Activated CD8-positive, alpha-beta memory T cell treated with anti-CD3 and anti-CD28 coated beads for 1 hour (primary cell): ENCODE measurements around the gene KNOP1.

ENCODE experiments used
- DNase-seq, 2 donors: peaks; one replicate each; pipeline ENCODE4 v3.0.0-alpha.2; 2020; ENCODE audit warnings: low read depth in 1 of 2; ENCODE audit errors: extremely low read depth in 1 of 2

KNOP1 gene, protein sequence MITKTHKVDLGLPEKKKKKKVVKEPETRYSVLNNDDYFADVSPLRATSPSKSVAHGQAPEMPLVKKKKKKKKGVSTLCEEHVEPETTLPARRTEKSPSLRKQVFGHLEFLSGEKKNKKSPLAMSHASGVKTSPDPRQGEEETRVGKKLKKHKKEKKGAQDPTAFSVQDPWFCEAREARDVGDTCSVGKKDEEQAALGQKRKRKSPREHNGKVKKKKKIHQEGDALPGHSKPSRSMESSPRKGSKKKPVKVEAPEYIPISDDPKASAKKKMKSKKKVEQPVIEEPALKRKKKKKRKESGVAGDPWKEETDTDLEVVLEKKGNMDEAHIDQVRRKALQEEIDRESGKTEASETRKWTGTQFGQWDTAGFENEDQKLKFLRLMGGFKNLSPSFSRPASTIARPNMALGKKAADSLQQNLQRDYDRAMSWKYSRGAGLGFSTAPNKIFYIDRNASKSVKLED

DNA sequence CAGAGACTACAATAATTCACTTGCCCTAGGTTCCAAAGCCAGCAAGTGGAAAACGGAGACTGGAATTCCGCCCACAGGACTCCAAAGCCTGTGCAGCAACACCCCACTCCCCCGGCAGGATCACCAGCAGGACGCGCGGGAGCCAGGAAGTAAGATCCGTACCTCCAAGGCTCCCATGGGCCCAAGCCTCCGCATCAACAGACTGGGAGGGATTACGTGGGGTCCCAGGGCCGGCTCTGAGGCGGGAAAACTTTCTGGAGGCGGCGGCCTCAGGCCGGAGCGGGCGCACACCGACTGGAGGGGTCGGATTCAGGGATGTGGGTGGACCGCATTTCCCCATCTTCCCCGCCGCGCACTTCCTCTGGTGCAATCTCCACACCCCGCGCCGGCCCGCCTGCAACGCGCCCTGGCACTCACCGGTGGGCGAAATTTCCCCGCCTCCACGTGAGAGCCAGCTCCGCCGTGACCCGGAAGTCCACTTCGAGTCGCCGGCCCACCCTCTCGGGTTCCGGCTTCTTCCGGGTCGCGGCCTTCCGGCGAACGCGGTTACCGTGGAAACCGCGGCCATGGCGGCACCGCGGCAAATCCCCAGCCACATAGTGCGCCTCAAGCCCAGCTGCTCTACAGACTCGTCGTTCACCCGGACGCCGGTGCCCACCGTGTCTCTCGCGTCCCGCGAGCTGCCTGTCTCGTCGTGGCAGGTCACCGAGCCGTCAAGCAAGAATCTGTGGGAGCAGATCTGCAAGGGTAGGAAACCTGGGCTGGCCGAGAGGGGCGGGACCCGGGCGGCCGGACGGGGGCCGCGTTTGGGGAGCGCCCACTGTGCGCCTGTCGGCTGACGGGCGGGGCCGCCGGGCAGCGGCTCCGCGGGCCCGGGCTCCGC is at the start of gene KNOP1, which contains the start of gene IQCK:
KNOP1 (minus strand) TSS at position 487 of the 883 bp plus-strand sequence. CDS start 3,192 bp downstream, outside the sequence.
IQCK (plus strand) TSS at position 531 of the 883 bp plus-strand sequence; CDS start at position 567, 36 bp downstream.
- peak; percentile 62 to 80 for DNase-seq

DNA sequence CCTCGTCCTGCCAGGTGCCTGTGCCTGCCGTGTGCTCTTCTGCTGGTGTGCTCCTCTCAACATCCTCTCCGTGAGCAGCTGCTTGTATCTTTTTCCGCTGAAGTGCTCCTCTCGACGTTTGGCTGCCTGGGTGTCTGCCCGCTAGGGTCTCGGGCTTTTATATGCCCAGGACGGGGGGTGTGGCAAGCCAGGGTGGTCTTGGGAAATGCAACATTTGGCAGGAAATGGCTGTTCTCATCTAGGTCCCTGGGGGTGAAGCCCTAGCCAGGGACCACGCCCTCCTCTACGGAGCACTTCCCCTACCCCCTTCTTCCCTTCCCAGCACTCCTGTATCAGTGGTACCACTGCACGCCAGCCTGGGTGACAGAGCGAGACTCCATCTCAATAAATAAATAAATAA is 49.5 kb upstream of the KNOP1 start:
- no peak for DNase-seq

DNA sequence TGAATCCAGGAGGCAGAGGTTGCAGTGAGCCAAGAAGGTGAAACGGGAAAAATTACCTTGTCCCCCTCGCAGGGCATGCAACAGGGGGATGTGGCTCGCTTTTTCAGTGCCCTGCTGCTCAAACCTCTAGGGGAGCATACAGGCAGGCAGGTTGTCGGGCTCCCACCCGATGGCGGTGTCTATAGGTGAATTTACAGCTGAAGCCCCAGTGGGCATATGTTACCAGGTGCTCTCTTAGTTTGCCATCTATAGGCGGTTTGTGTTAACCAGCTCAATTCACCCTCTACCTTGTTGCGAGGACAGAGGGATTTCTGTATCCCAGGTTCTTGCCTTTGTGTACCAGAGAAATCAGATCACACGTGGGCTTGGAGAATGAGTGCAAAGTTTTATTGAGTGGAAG is 49.0 kb upstream of the KNOP1 start:
- DNase-seq = no peak

DNA sequence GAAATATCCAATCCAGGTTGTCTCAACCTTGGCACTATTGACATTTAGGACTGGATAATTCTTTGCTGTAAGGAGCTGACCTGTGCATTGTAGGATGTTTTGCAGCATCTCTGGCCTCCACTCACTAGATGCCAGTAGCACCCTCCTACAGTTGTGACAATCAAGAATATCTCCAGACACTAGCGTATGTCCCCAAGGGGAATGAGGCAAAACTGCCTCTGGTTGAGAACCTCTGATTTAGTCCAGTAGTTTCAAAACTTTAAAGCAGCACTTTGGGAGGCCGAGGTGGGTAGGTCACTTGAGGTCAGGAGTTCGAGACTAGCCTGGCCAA is 48.5 kb upstream of the KNOP1 start:
- DNase-seq = no peak

DNA sequence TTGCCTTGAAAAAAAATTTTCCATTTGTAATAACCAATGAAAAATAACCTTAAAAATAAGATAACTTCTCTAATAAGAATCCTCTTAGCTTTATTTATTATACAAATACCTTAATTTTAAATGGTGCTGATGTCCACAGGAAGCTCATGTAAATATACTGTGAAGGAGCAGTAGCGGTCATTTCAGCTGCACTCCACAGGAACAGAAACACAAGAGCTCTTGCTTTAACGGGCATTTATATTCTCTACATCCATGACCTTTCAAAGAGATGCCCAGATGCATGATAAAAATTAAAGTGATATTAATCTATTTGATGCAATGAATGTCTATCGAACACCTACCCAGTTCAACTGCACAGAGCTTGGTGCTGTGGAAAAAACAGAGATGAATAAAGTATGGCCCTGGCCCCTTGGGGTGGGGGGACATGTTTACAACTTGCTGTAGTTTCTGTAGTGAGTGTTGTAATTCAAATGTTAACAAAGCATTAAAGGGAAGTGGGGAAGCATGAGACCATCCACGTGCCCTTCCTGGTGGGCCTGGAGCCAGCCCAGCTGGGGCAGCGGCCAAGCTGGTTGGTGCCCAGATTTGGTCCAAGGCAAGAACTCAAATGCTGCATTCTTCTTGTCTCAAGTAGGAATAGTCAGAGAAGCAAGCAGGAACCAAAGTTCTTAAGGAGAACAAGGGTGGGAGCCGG is 48.0 kb upstream of the KNOP1 start:
- DNase-seq = no peak

DNA sequence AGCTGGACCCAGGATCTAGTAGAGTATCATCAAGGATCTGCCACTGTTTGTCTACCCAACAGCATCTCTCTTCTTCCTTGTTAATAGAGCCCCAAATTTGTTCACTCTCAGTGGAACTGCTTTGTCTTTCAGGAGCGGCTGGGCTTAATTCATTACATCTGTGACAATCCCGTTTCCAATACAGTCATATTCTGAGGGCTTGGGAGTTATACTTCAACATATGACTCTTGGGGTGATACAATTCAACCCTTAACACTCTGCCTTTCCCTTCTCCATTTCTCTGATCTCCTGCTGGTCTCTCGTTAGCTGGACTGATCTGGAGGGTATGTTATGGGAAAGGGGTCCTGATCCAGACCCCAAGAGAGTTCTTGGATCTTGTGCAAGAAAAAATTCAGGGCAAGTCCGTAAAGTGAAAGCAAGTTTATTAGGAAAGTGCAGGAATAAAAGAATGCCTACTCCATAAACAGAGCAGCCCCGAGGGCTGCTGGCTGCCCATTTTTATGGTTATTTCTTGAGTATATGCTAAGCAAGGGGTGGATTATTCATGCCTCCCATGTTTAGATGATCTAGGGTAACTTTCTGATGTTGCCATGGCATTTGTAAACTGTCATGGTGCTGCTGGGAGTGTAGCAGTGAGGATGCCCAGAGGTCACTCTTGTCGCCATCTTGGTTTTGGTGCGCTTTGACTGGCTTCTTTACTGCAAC is 42.5 kb upstream of the KNOP1 start:
- no peak for DNase-seq

DNA sequence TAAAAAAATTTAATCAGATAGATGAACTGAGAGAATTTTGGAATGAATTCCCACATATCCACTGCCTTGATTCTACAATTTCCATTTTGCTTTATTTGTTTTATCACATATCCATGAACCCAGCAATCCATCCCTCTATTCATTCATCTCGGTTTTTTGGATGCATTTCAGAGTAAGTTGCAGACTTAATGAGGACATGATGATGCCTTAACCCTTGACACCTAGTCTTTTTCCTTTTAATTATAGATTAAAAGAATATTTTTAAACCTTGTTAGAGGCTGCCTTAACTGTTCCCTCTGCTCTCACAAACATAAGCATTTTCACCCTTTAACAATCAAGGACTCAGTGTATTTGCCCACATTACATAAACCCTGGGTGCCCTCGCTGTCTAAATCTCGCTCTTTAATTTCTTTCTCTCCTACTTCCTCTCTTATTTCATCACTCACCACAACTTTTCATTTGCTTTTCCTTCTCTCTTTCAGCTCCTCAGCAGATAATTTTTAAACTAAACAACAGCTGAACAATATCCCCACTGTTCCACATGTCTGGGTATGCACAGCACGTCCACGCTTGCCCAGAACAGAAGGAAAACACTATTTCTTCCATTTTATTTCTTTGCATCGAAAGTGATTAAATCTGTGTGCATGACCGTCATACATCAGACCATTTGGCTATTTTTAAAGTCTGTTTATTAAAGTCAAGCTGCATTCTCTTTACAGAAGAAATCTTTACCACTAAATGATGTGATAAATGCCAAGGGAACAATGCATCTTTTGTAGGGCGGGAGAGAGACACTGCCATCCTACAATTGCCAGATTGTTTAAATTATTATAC is 40.0 kb upstream of the KNOP1 start:
- no peak for DNase-seq

DNA sequence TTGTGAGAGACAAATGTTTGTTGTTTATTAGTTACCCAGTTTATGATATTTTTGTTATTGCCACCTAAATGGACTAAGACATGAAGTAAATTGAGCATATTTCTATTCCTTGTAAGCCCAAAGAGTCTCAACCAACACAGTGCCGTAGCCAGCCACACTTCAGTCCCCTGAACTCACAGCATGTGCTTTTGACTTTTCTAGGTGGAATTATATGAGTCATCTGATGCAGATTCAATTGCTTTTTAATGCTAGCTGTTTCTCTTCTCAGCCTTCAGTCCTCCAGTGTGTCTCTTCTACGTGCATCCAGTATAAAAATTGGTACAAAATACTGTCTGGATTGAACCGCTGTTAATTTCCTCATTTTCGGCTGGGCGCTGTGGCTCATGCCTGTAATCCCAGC is 39.0 kb upstream of the KNOP1 start:
- DNase-seq = no peak

DNA sequence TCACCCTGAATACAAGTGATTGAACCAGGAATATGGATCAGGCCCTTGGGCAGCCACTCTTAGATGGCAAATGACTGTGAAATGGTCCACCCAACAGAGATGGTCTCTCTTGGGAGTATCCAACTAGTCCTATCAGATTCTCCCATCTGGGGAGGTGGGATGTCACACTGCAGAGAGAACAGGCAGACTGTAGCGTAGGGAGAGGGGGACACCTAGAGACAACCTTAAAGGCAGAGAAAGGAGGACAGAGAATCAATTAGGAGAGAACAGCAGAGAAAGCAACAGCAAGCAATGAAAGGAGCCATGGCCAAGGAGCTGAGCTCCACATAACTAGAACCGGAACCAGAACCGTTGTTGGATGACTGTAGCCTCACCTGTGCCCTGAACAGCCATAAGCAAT is 37.2 kb upstream of the KNOP1 start:
- DNase-seq = no peak

DNA sequence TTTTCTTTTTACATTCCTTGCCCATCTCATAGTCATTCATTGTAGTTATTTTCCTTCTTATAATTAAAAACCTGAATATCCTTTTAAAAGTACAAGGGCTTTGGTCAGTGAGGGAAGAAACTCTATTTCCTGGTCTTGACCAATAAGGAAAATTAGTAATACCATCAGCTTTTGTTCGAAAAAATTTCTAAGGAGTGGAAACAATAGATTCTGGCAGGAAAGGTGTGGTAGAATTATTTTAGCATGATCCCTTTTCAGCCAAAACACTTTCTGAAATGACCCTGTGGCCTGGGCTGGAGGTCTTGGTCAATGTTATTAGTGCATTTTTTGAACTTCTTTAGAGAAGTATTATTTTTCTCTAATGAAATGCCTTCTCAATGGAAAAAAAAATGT is 36.6 kb upstream of the KNOP1 start:
- DNase-seq = no peak

DNA sequence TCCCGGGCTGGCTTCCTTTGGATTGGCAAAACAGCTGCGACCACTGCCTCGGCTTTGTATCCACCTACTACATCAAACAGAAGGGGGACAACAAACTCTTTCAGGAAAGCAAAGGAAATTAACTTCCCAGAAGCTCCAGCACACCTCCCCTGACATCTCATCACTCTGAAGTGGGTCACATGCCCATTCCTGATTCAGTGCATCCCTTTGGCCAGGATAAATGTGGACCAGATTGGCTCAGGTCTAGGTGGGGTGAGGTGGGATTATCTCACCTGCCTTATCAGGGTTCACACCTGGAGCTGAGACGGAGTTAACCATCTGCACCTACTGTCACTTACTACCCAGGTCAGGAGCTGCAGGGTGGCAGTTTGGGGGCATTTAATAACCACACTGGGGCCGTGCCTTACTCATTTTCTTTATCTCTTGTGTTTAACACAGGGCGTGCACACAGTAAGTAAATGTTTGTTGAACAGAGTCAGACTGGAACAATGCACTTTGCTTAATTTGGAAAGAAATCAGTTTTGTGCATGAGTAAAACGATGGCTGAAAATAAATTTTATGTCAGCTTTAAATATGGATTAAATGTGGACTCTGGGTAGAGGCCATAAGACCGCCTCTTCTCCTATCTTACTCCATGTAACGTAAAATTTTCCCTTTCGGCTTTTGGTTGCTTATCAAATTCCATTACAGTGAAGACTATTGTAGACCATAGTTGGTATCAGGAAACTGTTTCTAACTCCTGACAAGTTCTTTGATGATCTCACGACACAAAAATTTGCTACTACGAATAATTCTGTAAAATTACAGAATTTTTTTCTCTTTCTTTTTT is 36.0 kb upstream of the KNOP1 start:
- no peak for DNase-seq

DNA sequence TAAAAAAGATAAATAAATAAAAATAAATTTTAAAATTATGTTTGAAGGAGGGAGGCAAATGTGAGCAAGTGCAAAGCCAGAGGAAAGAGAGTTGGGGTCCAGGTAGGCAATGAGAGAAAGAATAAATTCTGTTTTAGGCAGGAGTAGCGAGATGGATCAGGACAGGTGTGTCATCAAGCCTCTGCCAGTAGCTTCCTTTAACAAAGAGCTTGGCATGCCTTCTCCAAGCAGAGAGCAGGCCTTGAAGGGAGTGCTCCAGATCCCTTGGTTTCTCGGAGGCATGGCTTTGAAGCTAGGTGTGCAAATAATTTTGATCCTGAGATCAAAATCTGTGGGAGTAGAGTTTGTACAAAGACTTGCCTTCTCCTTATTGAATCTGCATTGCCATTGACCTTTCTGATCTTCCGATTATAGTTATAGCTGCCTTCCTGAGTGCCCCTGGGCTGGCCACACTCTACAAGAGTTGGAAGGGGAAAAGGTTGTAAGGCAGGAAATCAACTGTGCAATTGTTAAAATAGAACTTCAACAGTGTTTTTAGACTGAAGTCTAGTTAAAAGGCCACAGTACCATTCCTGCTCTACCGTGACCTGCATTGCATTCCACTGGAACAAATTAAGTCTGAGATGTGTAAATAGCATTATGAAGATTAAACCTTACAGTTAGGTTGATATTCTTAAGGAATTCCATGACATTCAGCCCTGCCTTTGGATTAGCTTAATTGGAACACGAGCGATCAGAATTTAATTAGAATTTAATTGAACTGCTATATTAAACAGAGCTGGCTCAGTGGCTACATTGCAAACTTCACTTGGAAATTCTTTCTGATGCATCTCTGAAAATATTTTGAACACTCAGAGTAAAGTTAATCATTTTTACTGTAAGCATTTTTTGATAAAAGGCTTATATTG is 33.7 kb upstream of the KNOP1 start:
- DNase-seq = no peak

DNA sequence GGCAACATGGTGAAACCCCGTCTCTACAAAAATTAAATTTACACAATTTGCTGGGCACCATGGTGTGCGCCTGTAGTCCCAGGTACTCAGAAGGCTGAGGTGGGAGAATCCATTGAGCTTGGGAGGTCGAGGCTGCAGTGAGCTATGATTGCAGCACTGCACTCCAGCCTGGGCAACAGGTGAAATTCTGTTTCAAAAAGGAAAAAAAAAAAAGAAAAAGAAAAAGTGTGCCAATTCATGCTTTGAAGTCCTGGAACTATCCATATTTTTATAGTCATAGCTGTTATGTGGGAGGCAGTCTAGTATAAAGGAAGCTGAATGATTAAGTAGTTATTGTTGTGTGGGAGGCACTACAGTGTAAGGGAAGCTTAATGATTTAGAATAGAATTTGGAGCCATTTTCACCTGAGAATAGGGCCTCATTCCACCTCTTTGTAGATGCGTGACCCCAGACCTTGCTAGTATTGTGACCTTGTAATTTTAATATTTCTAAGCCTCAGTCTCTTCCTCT is 31.6 kb upstream of the KNOP1 start:
- DNase-seq = no peak

DNA sequence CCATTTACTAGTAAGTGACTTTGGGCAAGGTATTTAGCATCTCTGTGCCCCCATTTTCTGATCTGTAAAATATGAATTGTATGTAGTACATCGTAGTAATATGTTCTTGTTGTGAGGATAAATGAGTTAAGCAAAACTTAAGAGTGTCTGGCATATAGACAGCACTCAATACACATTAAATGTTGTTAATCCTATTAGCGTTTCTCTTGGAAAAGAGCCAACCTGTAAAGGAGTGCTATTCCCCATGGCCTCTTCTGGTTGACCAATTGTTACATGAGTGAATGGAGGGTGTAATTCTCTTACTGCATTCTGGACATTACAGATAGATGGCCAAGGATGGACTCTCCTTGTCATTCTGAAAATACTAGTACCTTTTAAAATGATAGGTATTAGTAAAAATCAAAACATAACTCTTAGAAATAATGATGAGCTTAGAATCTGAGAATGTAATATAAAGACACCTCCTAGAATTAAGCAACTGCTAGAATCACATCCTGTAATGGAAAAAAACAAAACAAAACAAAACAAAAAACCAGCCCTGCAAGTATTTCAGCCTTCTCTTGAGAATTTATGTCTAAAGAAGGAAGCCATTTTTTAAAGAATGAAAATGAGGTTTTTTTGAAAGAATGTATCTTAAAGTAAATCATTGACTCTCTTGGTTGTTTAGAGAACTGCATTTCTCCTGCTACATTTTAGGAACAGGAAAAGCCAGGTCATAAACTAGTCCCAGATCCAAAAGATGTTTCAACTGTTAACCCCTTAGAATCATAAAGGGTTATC is 30.6 kb upstream of the KNOP1 start:
- DNase-seq = no peak

DNA sequence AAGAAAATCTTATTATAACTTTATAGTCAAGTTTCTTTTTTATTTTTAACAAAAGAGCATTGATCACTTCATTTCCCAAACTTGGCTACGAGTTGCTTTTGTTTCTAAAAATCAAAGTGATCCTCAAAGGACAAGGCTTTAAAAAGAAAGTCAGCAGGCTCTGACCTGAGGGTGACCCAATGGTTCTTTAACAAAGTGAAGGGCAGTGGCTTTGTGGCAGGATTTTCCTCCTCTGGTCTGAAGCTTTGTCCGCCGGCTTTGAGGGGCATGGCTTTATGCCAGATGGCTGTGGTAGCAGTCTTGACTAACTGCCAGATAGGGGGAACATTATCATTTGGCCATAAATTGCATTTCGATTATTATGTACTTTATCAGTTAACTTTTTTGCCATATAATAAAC is 28.5 kb upstream of the KNOP1 start:
- no peak for DNase-seq

DNA sequence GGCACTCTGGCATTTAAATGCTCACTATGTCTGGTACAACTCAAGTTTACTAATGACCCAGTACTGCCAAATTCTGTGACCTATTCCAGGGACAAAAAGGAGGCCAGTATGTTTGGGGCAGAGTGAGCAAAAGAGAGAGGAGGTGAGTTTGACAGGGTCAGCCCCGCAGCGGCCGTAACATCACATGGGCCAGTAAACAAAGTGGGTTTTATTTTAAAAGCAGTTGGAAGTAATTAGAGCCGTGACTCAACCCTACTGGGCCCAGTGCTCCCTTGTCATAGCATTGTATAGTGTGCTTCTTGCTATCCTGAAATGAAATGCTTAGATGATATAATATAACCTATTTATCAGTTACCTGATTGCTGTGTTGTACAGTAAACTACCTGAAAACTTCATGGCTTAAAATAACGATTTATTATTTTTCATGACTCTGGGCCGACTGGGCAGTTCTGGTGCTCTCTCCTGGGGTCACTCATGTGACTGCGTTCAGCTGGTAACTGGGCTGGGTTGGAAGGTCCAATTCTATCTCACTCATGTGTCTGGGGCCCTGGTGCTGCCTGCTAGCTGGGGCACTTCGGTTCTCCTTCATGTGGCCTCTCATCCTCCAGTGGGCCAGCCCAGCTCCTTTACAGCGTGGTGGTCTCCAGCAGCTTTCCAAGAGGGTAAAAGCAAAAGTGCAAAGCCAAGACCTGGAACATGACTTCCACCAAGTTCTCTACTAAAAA is 27.4 kb upstream of the KNOP1 start:
- DNase-seq = no peak
